ENCODE data around the gene ARMS2.

ARMS2 gene

GRCh38 chr10:122473116-122473515, 18.7 kb downstream of the ARMS2 start:
- no peak for DNase-seq

- no peak for DNase-seq
Observed at GRCh38 chr10:122474131-122474818, 19.8 kb downstream of the ARMS2 start.

- DNase-seq = no peak
Observed at GRCh38 chr10:122475100-122475499, 20.6 kb downstream of the ARMS2 start.

- no peak for DNase-seq
Observed at GRCh38 chr10:122475591-122476332, 21.3 kb downstream of the ARMS2 start.

GRCh38 chr10:122476333-122476695, 21.9 kb downstream of the ARMS2 start:
- DNase-seq = no peak

GRCh38 chr10:122477436-122477835, 23.0 kb downstream of the ARMS2 start:
- no peak for DNase-seq

GRCh38 chr10:122478971-122479370, 24.5 kb downstream of the ARMS2 start:
- no peak for DNase-seq

- no peak for DNase-seq
Observed at GRCh38 chr10:122480146-122480833, 25.8 kb downstream of the ARMS2 start.

GRCh38 chr10:122481296-122482056, 27.0 kb downstream of the ARMS2 start:
- DNase-seq = no peak

GRCh38 chr10:122484276-122485060, 30.0 kb downstream of the ARMS2 start:
- no peak for DNase-seq

GRCh38 chr10:122485670-122486069, 31.2 kb downstream of the ARMS2 start:
- peak; percentile 59 for DNase-seq

GRCh38 chr10:122486406-122487080, 32.1 kb downstream of the ARMS2 start:
- DNase-seq = no peak

- DNase-seq = no peak
Observed at GRCh38 chr10:122487174-122487765, 32.8 kb downstream of the ARMS2 start.

GRCh38 chr10:122490268-122490667, 35.8 kb downstream of the ARMS2 start:
- no peak for DNase-seq

- no peak for DNase-seq
Observed at GRCh38 chr10:122490786-122491680, 36.6 kb downstream of the ARMS2 start.

- no peak for DNase-seq
Observed at GRCh38 chr10:122492006-122492405, 37.6 kb downstream of the ARMS2 start.

- no peak for DNase-seq
Observed at GRCh38 chr10:122492999-122493481, 38.6 kb downstream of the ARMS2 start.

- DNase-seq = no peak
Observed at GRCh38 chr10:122493761-122494160, 39.3 kb downstream of the ARMS2 start.

GRCh38 chr10:122494173-122494820, 39.8 kb downstream of the ARMS2 start:
- DNase-seq = no peak

GRCh38 chr10:122494833-122495232, 40.4 kb downstream of the ARMS2 start:
- DNase-seq = peak; percentile 23
